ENCODE data around the gene UCN3. TPM values are rescaled to one million over a fixed set of nuclear protein-coding genes. Genes with fewer than 3 reads are reported as not detected.

Gene UCN3
- polyA plus RNA-seq, 3 donors: not detected

DNA sequence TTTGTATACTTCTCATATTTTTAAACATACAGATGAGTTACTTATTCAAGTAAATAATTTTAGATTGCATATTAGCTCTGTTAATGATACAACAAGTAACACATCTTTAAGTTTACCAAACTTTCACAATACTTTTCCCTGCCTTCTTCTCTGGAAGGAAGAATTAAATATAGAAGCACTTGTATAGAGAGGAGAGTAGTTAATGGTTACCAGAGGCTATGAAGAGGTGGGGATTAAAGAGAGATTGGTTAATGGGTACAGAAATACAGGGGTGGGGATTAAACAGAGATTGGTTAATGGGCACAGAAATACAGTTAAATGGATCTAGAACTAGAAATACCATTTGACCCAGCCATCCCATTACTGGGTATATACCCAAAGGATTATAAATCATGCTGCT lies 20.0 kb upstream of the UCN3 start:
- Histone ChIP-seq H3K4me3 (replicated peaks in 1 of 3; ENCODE audit: low read depth in 2 of 3, low read length in 3 of 3) (no peak overlapping the region), H3K27ac (ENCODE audit: low read depth in 1 of 2, low read length in 2 of 2) (no peak overlapping the region), H3K9me3 (replicated peaks in 1 of 2; ENCODE audit: control insufficient read depth in 1 of 2, insufficient read depth in 1 of 2, low read length in 2 of 2) (no peaks in the 10 kb centered on the region), H3K4me1 (ENCODE audit: control insufficient read depth in 1 of 2, insufficient read depth in 2 of 2, low read length in 2 of 2) (no peaks in the 10 kb centered on the region), H3K79me2 (ENCODE audit: insufficient read depth, low read length) (no peaks in the 10 kb centered on the region), H3K4me2 (replicated peaks; ENCODE audit: extremely low read depth, low read length, poor library complexity, severe bottlenecking) (no peak overlapping the region), H3K27me3 (ENCODE audit: control insufficient read depth in 2 of 2, insufficient read depth in 2 of 2, low read length in 2 of 2) (no peaks in the 10 kb centered on the region), H4K20me1 (ENCODE audit: insufficient read depth, low read length) (no peaks in the 10 kb centered on the region), H2AFZ (ENCODE audit: insufficient read depth, low read depth, low read length, poor library complexity, severe bottlenecking) (no peak overlapping the region), H3K9ac (ENCODE audit: insufficient read depth, low read length, poor library complexity, severe bottlenecking) (no peak overlapping the region), H3K36me3 (replicated peaks in 1 of 2; ENCODE audit: control insufficient read depth in 1 of 2, insufficient read depth in 2 of 2, low read length in 2 of 2) (no peaks in the 10 kb centered on the region)
- no peak overlapping the region for H3K4me3 Mint-ChIP-seq
- TF ChIP-seq CTCF (IDR thresholded peaks at IDR 0.05): no peak
- H3K9me3 Mint-ChIP-seq: peaks cover 0 to 2% (median 0%) of the 10 kb centered on the region in 7 donors
- intact Hi-C loops (cut with micrococcal nuclease): no loop called here
- H3K27ac Mint-ChIP-seq: no peak overlapping the region
- H3K36me3 Mint-ChIP-seq: no peaks in the 10 kb centered on the region
- H3K27me3 Mint-ChIP-seq (ENCODE audit: low read depth in 3 of 3): peaks cover 0 to 2% (median 0%) of the 10 kb centered on the region in 3 donors
- no peaks in the 10 kb centered on the region for H3K4me1 Mint-ChIP-seq
- no peak for DNase-seq

DNA sequence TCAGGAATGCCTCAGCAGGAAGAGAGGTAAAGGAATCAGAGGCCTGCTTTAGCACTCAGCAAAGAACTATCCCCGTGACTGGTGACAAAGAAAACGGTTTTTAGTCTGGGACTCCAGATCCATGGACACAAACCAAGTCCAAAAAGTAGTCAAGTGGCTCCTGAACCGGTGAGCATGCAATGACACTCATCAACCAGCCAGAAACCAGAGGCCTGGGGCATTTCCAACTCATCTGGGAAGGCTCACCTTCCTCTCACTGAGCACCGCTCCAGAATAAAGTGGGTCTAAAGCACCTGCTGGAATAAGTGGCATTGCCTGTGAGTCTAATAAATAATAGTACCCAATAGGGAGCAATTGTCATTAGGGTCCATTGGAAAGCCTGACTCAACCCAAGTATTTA lies 17.9 kb upstream of the UCN3 start:
- Histone ChIP-seq H3K27me3 (ENCODE audit: control insufficient read depth in 2 of 2, insufficient read depth in 2 of 2, low read length in 2 of 2) (no peaks in the 10 kb centered on the region), H3K4me2 (replicated peaks; ENCODE audit: extremely low read depth, low read length, poor library complexity, severe bottlenecking) (no peak overlapping the region), H3K36me3 (replicated peaks in 1 of 2; ENCODE audit: control insufficient read depth in 1 of 2, insufficient read depth in 2 of 2, low read length in 2 of 2) (no peaks in the 10 kb centered on the region), H3K27ac (ENCODE audit: low read depth in 1 of 2, low read length in 2 of 2) (no peak overlapping the region), H3K9me3 (replicated peaks in 1 of 2; ENCODE audit: control insufficient read depth in 1 of 2, insufficient read depth in 1 of 2, low read length in 2 of 2) (no peaks in the 10 kb centered on the region), H4K20me1 (ENCODE audit: insufficient read depth, low read length) (no peaks in the 10 kb centered on the region), H3K9ac (ENCODE audit: insufficient read depth, low read length, poor library complexity, severe bottlenecking) (no peak overlapping the region), H3K4me1 (ENCODE audit: control insufficient read depth in 1 of 2, insufficient read depth in 2 of 2, low read length in 2 of 2) (no peaks in the 10 kb centered on the region), H3K4me3 (replicated peaks in 1 of 3; ENCODE audit: low read depth in 2 of 3, low read length in 3 of 3) (no peak overlapping the region), H3K79me2 (ENCODE audit: insufficient read depth, low read length) (no peaks in the 10 kb centered on the region), H2AFZ (ENCODE audit: insufficient read depth, low read depth, low read length, poor library complexity, severe bottlenecking) (no peak overlapping the region)
- Mint-ChIP-seq H3K4me3 (no peak overlapping the region), H3K27me3 (ENCODE audit: low read depth in 3 of 3) (peaks cover 0 to 2% (median 0%) of the 10 kb centered on the region in 3 donors), H3K27ac (no peak overlapping the region), H3K36me3 (no peaks in the 10 kb centered on the region), H3K9me3 (peaks cover 0 to 2% (median 0%) of the 10 kb centered on the region in 7 donors), H3K4me1 (no peaks in the 10 kb centered on the region)
- no peak for TF ChIP-seq CTCF (IDR thresholded peaks at IDR 0.05)
- WGBS (ENCODE audit: insufficient coverage): 92% methylated on average over 3 of the region's 4 CpGs
- no peak for DNase-seq
- intact Hi-C loops (cut with micrococcal nuclease): no loop called here
